HG02943 (cell line): ENCODE measurements around the gene CPS1.

Experiments
- ATAC-seq: cut with Tn5 transposase; IDR thresholded peaks from one replicate; pipeline ENCODE4 v1.9.1; 2021; ENCODE audit warnings: mild to moderate bottlenecking, low read depth, moderate library complexity; ENCODE audit not compliant: unreplicated experiment

CPS1 gene

DNA sequence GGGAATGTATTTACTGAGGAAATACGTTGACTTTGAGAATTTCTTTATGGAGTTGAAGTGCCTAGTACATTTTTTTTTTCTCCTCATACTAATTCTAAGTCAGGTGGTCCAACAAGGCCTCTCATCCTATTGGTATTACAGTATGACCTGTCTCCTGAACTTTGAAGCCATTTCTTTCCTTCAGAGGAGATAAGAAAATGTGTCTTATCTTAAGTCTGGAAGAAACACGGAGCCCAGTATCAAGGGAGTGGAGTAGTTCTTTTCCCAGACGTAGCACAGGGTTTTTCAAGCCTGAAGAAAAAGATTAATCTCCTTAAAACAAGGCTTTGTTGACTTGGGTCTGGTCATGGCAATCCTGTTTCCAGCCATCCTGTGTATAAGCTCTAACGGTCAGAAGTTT is 11.6 kb upstream of the CPS1 start:
- ATAC-seq, result no peak

DNA sequence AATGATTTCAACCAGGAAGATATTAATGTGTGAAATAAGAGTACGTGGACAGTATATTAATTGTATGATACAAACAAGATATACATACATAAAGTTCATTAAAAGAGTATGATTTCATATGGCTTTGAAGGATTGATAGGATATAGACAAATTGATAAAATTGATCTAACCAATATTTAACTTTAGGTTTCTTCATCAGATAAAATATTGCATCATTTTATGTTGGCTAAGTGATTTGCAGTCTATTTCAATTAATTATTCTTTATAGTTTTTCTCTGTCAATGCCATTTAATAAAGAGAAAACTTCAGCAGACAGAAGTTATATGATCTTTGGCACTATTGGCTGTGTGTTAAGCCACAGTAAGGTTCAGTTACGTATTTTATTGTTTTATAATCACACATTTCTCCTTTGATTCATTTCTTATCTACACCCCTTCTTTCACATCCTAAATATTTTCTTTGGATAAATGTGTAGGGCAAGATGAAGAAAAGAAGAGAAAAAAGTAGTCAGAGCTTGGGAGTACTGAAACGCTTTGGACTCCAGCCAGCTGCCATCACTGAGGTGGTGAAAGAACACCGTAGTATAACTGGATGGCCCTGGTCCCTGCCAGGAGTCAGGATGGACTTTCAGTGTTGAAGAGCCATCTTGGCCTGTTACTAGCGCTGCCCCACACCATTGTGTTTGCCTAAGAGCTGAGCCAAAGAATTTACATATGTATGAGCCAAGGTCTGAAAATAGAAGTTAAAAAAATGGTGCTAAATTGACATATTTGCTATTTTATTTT is 9.8 kb upstream of the CPS1 start:
- ATAC-seq, result no peak

DNA sequence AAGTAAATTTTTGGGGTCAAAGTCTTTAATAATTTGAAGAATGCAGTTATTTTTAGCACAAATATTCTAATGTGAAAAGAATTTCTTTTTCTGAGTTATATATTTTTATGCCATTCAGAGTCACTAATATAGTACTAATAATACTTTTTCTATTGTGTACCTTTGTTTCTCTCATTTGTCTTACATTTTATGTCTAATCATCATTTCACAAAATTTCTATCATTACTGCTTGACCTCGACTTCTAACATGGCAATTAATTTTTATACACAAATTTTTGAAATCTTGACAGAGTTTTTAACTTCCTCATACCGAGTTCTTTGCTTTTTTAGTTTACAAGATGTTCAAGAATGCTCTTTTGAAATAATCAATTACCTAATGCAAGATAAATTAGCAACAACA is 8.4 kb upstream of the CPS1 start:
- ATAC-seq, result no peak

DNA sequence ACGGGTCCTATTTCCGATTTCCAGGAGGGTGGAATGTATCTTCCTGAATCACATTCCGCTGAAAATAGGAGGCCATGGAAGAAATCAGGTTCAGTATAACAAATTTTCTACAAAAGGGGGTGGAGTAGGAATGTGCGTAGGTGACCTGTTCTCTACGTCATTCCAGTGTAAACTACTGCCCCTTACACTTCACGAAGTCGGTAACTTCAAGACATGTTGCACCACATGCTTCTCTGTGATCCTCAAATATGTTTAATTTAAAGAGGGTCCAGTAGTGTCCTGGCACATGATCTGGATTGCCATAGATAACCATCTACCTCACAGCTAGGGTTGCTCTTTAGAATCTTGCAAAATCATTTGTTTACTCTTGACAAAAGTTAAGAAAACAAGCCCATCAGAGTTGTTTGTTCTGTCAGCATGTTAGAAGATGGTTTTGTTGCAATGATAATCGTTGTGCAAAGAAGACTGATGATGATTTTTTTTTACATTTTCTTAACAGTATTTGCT is 7.5 kb upstream of the CPS1 start:
- ATAC-seq, result no peak

DNA sequence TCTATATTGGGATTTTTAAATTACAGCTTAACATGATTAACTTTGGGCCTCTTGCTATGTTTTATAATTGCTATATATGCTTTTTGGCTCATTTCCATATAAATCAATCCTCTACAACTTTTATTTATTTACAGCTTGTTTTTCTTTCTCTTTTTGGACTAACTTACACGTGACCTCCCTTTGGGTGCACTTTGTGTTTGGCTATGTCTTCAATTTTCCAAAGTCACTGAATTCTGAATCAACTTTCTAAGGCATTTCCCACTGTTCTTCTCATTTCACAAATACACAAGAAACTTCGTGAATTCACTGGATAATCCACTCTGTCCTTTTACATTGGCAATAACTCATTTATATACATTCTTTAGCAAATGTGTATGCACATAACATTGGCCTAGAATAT is 5.4 kb upstream of the CPS1 start:
- ATAC-seq, result no peak

DNA sequence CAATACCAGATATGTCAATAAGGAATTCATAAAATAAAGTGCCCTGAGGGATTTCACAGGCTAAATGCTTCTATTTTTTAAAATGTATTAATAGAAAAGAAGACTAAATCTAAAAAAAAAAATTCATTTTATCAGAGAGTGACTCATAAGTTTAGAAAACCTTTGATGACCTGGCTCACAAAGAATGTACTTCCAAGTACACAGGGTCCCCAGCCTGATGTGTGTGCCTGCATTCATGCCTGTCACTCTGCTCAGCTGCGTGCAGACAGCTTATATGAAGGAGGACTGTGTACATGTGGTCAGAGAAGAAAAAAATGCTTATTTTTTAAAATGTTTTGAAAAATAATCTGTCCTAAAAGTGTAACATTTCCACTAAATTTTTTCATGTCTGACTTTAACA is 3.0 kb upstream of the CPS1 start:
- ATAC-seq, result no peak

DNA sequence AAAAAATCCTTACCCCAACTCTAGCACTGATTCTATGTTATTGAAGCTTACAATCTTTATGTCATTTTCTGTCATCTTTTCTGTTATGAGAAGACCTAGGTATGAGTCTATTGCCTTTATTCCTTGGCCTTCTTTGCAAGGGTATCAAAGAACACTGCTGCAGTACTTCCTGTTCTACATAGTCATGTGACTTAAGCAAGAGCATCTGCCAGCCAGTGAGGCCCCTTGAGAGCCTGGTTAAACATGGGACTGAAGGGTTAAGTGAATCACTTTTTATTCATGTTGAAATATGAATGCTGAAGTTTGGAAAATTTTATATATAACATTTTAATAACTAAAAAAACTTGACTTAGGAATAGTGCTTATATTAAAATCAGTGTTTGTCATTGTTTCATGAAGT is 844 bp upstream of the CPS1 start:
- no peak for ATAC-seq

DNA sequence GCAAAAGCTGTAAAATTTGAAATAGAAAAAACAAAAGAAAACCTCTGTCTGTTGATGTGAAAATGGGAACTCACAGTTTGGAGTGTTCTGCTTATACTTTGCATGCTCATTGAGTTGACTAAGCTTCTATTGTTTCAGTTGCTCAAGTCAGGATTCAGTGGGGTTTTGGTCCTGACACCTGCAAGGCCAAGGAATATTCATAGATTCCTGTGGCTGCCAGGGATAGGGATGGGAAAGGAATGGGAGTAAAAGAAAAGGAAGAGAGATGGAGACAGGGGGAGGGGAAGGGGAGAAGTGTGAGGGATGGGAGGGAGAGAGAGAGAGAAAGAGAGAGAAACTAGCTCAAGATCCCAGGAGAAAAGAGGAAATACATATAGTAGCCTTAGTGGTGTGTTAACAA is 1.3 kb downstream of the CPS1 start:
- no peak for ATAC-seq

DNA sequence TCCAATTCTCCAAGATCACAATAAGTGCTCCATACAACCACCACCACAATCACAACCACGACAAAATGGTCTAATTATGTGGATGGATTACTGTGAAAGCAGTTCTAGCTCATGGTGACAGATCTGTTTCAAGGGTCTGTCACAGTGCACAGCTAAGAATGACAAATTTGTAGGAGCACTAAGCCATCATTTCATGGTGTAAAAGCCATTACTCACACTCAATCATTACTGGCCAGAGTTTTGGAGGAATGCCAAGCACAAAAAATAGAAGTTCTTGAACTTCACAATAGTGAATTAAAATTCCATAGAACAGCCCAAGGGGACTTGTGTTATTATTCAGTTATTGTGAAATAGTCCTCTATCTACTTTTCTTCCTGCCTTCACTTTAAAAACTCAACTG is 2.3 kb downstream of the CPS1 start:
- no peak for ATAC-seq

DNA sequence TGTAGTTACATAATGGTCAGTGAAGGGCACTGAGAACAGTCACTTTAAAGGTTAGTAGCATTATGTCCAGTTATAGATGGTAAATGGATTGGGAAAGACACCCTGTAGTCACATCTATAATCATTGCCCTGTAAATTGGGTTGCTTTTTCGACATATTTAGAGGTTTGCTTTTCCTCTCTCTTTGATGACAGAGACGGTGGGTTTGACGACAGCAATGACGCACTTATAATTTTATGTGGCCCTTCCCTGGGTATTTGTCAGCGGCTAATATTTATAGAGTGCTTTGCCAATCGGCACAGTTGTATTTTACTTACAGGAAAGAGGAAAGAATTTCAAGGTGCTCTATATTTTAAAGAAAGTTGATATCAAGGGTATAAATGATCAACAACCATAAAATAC is 2.8 kb downstream of the CPS1 start:
- no peak for ATAC-seq

DNA sequence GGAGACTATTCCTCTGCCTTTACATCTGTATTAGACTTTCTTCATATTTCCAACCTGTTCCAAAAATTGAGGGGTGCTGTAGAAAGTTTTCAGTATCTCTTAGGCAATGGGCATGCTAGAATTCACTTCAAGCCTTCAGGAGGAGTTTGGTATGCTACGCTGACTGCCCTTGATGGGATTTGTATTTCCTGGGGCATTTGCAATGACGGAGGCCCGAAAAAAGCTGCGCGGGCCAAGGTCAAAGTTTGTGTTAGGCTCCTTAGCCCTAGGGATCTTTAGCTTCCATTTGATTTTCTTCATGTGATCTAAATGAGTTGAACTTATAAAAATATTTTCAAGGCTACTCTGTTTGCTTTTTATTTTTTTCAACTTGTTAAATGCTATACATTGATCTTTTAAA is 5.1 kb downstream of the CPS1 start:
- ATAC-seq, result no peak

DNA sequence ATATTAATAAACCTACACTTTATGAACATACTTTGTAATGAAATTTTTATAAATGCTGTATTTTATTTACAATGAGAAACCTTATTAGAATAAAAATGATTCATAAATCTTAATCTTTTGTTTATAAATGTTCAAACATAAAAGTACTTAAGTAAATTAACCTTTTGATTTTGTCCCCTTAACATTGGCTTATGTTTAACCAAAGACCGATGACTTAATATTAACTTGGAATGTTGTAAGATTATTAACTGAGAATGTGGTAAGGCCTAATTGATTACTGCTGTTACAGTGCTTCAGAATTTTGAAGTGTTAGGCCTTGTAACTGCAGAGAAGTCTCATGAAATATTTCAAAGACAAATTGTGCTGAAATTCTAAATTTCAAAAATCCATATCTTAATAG is 5.7 kb downstream of the CPS1 start:
- no peak for ATAC-seq

DNA sequence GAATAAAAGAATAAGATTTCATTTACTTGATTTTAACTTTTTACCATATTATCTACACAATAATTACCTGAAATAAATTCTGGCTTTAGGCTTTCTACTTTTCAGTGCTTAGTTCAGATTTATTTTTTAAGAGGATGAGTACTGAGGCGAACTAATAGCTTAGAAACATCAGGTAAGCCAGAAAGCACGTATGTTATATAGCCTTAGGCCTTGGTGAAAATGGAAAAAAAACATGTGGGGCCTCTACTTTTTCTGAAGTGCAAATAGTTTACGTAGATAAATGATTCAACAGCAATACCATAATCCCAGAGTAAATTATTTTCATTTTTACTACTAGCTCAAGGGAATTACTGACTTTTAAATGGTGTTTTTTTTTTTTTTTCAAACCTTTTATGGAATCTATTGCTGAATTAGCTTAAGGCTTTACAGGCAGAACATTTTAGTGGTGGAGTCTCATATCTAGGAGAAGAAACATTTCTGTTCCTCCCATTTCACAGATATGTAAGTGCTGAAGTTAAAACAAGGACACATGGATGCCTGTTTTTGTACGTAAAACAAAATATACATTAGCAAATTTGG is 6.2 kb downstream of the CPS1 start:
- no peak for ATAC-seq

DNA sequence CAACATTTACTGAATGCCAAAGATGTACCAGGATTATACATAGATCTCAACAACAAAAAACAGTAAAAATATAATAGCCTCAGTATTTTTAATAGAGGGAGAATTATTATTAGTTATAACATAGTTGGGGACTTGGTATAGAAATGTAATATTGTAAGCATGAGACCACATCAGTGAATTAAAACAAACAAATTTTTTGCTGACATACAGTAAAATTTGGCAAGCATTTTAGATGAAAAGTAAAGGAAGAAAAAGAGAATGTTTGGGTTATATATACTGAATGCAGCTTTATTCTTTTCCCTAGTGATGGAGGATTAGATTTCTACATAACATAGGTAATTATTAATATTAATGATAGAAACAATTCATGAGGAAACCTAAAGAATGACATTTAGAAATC is 10.9 kb downstream of the CPS1 start:
- no peak for ATAC-seq

DNA sequence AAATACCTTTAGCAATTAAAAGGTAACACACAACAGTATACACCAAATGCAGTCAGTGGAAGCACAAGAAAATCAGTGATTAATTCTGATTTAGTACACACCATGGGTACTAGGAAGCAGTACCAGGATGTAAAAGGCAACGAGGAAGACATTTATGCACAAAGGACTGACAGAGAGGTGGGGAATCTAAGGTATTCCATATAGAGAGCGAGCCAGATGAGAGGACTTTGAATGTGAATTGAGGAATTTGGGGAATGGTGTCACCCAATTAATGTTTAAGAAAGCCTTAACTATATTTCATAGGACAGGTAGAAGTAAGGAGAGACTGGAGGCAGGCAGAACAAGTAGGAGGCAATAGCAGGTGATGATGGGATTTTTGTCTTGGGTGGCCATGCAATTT is 11.7 kb downstream of the CPS1 start:
- no peak for ATAC-seq

DNA sequence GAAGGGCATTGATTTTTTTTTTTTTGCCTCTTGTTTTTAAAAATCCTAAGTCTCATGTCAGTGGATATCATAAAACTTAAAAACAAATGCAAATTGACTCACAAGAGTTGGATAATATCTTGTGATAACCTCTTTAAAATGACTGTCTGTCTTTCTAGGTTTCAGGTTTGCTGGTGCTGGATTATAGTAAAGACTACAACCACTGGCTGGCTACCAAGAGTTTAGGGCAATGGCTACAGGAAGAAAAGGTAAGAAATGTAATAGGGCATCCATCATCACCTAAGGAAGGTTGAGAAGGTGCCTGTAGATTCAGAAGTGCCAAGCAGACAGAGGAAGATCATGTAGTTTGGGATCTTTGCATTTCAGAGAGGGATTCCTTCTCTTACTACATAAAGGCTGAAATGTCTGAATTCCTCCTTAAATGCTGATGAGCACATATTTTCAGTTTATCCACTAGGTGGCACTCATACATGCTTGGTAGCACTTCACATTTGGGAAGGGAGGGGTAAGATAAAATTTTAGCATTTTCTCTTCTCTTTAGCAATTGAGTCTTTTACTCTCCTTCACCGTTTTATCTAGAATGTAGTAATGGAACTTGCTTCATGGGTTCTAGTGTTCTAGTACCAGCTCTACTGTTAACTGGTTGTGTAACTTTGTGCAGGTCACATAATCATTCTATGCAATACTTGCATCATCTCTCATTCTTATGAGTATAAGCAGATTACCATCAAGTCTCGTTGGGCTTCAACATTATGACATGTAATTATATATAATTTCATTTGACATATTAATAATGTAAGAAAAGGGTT is 21.1 kb downstream of the CPS1 start:
- ATAC-seq, result peak; percentile 86

DNA sequence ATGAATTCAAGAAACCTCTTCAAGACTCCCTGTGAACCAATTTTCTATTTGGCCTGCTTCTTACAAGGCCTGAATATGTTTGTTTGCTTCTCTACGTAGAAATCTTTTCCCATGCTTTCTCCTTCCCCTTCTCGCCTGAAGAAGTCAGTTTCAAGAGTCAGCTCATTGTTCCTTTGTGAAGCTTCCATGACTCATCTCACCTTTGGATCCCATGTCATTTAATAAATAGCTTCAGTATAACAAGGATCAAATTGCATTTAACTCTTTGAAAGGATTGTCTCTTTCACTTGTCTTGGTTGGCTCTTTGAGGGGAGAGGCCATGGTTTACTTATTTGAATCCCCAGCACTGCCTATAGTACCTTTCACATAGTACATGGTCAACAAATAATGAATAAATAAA is 28.4 kb downstream of the CPS1 start:
- no peak for ATAC-seq

DNA sequence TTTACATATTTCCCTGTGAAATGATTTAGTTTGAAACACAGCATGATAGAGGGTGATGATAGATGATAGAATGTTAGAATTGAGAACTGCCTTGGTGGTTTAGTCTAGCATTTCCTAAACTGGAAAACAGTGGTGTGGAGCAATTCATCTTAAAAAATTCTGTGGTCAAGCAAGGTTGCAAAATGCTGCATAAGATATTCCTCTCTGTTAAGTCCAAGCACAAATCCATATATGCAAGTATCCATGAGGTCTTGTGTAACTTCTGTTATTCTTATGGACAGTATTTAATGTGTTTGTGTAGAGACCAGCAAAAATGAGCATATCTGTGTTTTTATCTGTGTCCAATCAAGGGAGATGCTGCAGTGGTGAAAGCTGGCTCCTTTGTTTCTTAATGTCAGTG is 30.0 kb downstream of the CPS1 start:
- ATAC-seq, result no peak

DNA sequence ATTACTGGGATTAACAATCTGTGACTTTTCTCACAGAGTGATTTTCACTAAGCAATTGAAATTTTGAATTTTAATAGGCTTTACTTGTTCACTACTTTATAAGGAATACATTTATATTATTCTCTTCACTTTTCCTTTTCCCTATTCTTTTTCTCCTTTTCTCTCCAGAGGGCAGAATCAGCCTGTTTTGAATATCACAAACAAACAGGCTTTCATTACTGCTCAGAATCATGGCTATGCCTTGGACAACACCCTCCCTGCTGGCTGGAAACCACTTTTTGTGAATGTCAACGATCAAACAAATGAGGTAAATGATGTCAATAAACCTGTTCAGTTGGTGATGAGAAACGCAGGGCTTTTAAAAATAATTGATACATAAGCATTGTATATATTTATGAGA is 35.3 kb downstream of the CPS1 start:
- ATAC-seq, result no peak

DNA sequence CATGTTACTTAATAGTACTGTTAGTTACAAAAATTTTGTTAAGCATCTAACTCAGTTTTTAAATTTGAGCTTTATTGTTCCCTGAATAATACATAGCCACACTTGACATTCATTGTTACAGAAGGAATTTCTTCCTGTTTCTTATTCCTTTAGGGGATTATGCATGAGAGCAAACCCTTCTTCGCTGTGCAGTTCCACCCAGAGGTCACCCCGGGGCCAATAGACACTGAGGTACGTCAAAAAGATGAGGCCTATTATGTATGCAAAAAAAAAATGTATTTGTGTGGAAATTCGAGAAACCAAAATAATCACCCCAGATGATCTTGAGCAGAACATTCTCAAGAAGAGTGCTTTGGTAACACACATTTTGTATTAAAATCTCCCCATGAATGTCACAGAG is 36.3 kb downstream of the CPS1 start:
- no peak for ATAC-seq

DNA sequence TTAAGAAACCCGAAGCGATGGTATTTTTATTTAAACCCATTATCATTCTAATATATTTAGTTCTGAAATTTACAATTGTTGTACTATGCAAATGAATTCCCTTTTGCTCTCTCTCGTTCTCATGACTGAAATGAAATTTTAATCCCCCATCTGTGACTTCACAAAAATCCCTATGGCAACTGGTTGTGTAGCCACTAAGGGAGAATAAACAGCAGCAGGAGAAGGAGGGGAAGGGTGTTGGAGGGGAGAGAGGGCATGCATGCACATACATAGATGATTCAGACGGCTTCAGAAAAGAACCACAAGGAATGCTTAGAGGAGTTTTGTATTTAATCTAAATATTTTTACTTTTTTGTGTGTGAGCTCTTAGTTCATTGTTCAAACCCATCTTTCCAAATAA is 36.8 kb downstream of the CPS1 start:
- ATAC-seq, result no peak

DNA sequence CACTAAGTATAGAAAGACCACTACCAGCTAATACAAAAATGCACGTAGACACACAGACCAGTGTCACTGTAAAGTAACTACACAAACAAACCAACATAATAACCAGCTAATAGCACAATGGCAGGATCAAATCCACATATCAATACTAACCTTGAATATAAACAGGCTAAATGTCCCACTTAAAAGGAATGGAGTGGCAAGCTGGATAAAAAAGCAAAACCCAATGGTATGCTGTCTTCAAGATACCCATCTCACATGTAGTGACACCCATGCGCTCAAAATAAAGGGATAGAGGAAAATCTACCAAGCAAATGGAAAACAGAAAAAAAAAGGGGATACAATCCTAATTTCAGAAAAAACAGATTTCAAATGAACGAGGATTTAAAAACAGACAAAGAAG is 41.8 kb downstream of the CPS1 start:
- no peak for ATAC-seq
